Stimulated activated CD8-positive, alpha-beta memory T cell treated with anti-CD3 and anti-CD28 coated beads, Interleukin-15, amount 100 ng/mL, for 4 hours (primary cell): Measurements from ENCODE around the gene MRPS27.
A peak's percentile ranks its signal among the peaks of the same experiment; 100 is the strongest.

Experiments used
- DNase-seq, 2 donors: peaks; one replicate each; pipeline ENCODE4 v3.0.0-alpha.2; 2020; ENCODE audit warnings: low read depth in 2 of 2

Gene MRPS27

GRCh38 chr5:72290356-72291133 lies 29.5 kb downstream of the MRPS27 start:
- no peak for DNase-seq

- DNase-seq, result no peak
Measured at GRCh38 chr5:72288924-72289323, 31.1 kb downstream of the MRPS27 start.

GRCh38 chr5:72286798-72287197 lies 33.2 kb downstream of the MRPS27 start:
- DNase-seq, result no peak

- no peak for DNase-seq
Measured at GRCh38 chr5:72285424-72285821, 34.6 kb downstream of the MRPS27 start.

DNA sequence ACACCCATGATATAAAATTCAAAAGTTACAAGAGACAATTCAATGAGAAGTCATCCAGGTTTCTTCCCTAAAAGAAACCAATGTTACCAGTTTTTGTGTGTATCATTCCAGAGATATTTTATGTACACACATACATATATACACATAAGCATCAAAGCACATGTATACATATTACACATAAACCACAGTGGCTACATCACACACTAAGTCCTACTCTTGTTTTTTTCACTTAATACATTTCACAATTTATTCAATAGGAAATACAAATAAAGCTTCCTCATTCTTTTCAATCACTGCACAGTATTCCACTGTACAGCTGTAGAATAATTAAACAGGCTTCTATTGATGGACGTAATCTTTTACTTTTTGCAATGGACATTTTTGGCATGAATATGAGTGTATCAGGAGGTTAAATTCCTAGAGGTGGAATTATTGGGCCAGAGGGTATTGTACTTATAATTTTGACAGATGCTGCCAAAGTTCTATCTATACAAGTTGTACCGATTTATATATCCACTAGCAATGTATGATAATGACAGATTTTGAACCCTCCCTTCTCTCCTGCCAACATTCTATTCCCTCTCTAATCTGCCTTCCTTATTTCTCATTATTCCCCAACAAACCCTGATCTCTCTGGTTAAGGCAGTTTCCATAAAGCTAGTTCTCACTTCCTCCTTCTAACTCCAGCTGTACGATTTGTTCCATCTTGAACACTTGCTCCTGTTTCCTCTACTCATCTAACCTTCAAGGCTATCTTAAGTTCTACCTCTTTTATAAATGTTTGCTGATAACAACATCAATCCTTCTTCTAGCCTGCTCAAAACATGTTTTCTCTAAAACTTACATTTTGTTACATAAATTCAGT lies 35.2 kb downstream of the MRPS27 start:
- no peak for DNase-seq

- DNase-seq, result no peak
Measured at GRCh38 chr5:72283358-72283757, 36.7 kb downstream of the MRPS27 start.

GRCh38 chr5:72282878-72283277 lies 37.2 kb downstream of the MRPS27 start:
- DNase-seq, result no peak

DNA sequence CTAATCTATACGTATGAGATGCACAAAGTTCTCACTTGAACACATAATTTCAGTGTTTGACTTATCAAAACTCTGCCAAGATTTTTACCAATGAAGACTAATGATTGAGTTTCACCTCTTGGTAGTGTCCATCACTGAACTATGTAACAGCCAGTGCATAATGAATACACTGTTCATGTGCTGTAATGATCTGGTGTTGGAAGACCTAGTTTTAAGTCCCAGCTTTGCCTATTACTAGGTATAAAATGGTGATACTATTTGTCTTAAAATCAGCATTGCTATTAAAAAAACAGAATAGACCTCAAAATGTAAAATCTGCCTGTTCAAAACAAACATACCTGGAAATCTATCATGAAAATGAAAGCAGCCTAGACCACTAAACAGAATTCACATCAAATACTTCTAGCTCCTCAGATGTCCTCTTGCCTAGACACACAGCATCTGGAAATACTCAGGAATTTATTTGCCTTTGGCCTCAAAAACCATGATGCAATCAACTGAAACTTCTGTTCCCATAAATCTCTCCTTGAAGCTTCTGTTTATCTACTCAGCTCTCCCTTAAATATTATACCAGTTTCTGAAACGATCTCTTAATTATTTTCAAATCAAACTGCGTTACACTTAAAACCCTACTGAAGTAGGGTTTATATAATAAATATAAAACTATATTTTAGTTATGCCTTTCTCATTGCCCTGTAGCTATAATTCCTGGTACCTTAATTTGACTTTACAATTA lies 38.1 kb downstream of the MRPS27 start:
- no peak for DNase-seq

DNA sequence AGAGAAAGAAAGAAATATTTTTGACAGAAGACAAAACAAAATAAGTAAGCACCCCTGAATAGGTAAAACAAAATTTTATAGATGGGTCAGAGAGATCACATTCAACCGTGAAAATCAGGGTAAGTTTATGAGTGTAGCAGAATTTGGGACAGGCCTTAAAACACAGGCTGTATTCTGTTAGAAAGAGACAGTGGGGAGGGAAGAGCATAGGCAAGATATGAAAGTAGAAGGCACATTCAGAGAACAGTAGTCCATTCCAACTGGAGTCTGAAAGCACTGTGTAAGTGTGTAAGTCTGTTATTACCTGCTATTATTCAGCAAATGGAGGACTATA lies 38.6 kb downstream of the MRPS27 start:
- no peak for DNase-seq

DNA sequence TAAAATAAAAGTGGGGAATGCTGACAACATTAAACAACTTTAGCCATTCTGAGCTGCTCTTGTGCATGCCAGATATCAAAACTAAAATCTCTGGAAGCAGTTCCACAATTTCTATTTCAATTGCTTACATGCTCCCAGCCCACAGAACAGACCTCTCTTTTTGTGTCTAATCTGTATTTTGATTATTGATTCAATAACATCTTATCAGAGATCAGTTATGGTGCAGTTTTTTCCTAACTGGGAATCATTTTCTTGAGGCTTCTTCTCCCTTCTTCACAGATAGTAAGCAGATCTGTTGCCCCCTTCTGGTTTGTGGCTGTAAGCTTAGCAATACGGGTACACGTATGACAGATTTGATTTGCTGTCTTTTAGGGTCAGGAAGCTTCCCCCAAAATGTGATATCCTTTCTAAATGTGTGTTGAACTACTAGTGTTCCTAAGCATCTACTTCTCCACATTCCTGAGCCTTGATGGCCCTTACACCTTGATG lies 39.4 kb downstream of the MRPS27 start:
- DNase-seq, result no peak

- no peak for DNase-seq
Measured at GRCh38 chr5:72276219-72276752, 43.8 kb downstream of the MRPS27 start.

DNA sequence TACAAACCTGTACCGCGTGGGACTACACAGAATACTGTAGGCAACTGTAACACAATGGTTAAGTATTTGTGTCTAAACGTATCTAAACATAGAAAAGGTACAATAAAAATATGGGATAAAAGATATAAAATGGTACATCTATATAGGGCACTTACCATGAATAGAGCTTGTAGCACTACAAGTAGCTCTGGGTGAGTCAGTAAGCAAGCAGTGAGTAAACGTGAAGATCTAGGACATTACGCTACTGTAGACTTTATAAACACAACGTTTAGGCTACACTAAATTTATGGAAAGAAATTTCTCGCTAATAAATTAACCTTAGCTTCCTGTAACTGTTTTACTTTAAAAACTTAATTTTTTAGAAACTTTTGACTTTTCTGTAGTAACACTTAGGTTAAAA lies 46.5 kb downstream of the MRPS27 start:
- DNase-seq, result no peak

DNA sequence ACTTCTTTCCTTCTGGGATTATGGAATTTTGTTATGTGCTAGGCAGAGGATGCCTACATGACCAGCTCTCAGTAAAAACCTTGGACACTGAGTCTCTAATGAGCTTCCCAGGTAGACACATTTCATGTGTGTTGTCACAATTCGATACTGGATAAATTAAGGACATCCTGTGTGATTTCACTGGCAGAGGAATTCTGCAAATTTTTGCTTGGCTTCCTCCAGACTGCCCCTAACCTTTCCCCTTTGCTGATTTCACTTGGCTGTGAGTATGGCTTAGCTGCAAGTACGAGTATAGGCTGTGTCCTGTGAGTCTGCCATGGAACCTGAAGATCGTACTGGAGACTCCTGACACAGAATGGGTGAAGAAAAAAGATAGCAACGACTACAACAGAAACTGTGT lies 47.6 kb downstream of the MRPS27 start:
- no peak for DNase-seq

DNA sequence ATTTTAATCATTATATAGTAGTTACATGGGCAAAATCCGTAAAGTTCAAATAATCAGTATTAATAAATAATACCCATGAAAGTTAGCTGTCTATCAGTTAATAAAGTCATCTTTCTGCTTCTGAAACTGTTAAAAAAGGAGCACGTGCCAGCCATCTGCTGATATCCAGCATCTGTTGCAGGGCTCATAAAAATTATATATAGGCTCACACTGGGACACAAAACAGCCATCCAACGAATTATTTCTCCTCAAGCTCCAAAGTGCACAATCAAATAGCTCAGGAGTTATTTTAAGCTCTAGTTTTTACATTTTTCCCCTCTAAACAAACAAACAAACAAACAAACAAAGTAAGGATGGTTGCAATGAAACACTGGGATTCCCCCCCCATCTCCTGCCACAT lies 48.3 kb downstream of the MRPS27 start:
- no peak for DNase-seq

DNA sequence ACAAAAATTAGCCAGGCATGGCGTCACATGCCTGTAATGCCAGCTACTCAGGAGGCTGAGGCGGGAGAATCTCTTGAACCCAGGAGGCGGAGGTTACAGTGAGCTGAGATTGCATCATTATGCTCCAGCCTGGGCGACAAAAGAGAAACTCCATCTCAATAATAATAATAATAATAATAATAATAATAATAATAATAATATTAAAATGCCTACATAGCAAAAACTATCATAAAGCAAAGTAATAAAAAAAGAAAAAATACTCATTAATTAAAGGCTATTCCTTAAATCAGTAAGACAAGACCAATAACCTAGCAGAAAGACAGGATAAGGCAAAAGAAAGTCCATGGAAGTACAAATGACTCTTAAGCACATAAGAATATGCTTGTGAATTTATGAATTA lies 50.0 kb downstream of the MRPS27 start:
- no peak for DNase-seq

DNA sequence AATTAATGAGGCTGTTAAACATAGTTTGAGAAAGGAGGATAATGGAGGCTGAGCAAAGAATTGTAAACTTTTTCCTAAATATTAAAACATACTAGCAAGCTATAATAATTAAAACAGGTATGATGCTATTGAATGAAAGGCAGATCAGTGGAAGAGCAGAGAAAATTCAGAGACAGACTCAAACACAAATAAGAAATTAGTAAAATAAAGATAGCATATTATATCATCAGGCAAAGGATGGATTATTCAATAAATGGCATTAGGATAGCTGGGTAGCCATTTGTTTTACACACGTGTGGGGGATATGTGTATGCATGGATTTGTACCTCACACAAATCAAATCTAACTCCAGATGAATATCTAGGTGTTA lies 50.6 kb downstream of the MRPS27 start:
- DNase-seq, result no peak

DNA sequence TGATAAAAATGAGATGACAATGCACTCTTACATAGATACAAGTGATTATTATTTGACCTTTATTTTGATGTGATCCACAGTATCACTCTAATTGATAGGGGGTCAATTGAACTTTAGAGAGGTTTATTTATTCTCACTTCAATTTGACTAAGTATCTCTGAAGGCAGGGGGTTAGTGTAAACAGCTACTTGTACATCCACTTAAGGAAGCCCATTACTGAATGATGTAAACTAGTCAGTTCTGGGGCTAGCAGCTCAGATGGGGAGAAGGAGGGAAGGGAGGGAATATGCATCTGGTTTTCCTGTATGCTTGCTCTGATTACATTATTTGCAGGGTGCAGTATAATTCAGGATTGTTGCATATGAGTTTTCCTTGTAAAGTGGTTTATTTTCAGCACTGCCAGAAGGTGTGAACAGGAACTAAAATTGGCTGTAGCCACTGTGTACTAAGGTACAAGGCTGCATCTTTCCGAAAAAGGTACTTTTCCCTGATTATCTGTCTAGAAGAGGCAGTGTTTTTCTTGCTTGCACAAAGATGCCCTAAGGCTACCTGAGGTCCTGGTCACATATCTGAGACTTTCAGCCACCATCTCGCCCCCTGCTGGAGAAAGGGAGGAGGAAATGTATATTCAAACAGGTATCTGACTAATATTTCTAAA lies 51.2 kb downstream of the MRPS27 start:
- DNase-seq, result peak in 1 of 2 donors; percentile 8

- no peak for DNase-seq
Measured at GRCh38 chr5:72268260-72268659, 51.8 kb downstream of the MRPS27 start.

- DNase-seq, result no peak
Measured at GRCh38 chr5:72267685-72268084, 52.4 kb downstream of the MRPS27 start.

DNA sequence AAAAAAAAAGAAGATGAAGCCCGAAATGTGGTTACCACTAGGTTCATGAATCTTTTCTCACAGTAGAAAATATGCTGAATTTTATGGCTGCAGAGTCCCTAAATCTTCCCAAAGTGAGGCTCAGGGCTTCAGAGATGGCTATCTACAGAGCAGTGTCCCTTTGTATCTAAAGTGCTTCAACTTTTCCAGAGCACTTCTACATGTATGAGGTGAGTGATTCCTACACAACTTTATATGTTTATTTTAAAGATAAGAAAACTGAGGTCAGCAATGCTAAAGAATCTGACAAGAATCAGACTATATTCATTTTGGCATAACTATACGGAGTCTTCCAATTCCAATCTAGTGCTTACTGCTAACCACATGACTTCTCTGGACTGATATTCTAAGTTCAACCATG lies 53.2 kb downstream of the MRPS27 start:
- DNase-seq, result no peak

- DNase-seq, result no peak
Measured at GRCh38 chr5:72265032-72265877, 54.8 kb downstream of the MRPS27 start.
